A549 (cell line): Measurements from ENCODE around the gene TBC1D14. TPM values are rescaled to one million over a fixed set of nuclear protein-coding genes. Genes with fewer than 3 reads are reported as not detected.

Experiments used
- ATAC-seq, 2 experiments: fragments of 200-7000 bp in 1 of 2; fragments of >200 bp in 1 of 2; cut with Nextera tagmentation in 1 of 2; cut with Tn5 transposase in 1 of 2; 3 replicates each; pipeline versions ENCODE4 v1.8.0 to v1.9.1; 2018 to 2020; ENCODE audit warnings: mild to moderate bottlenecking in 1 of 2, moderate library complexity in 1 of 2
- CTCF ChIA-PET: fragments of 300-600 bp; sonication (Branson Sonifier 250); formaldehyde crosslinking; extraction: SDS; loops from one replicate; lab custom pipeline; 2021; ENCODE audit warnings: antibody characterized with exemption, inconsistent platforms; lab: Yijun Ruan, JAX
- POLR2A ChIA-PET: fragments of 350-600 bp; formaldehyde crosslinking; extraction: SDS; loops from one replicate; lab custom pipeline; 2021; ENCODE audit warnings: antibody characterized with exemption, inconsistent platforms; lab: Yijun Ruan, JAX
- DNase-seq, 2 experiments: peaks; one replicate each; pipeline versions ENCODE4 v3.0.0 to v3.0.0-alpha.2; 2011 to 2016; ENCODE audit warnings: low read depth in 1 of 2, low spot score in 1 of 2
- FAIRE-seq: peaks from 2 replicates; lab custom pipeline; 2011; peaks lifted over from hg19 to GRCh38; lab: Jason Lieb, UNC
- H3K27ac ChIP-seq, 2 experiments: fragments of >200 bp; sonication (Bioruptor Twin); formaldehyde crosslinking; 3 replicates each; pipeline ENCODE4 v1.5.1; 2016 to 2017
- H3K4me1 ChIP-seq: fragments of >200 bp; sonication (Bioruptor Twin); formaldehyde crosslinking; 3 replicates; pipeline ENCODE4 v1.6.1; 2016
- H3K4me2 ChIP-seq: fragments of >200 bp; sonication (Bioruptor Twin); formaldehyde crosslinking; 3 replicates; pipeline ENCODE4 v1.6.1; 2016
- H3K4me3 ChIP-seq: fragments of >200 bp; sonication (Bioruptor Twin); formaldehyde crosslinking; 3 replicates; pipeline ENCODE4 v1.5.1; 2016
- H3K9me3 ChIP-seq: fragments of >200 bp; sonication (Bioruptor Twin); formaldehyde crosslinking; 3 replicates; pipeline ENCODE4 v1.6.1; 2016
- BHLHE40 ChIP-seq: IDR thresholded peaks from 2 replicates; pipeline ENCODE4 v1.6.1; 2012; ENCODE audit warnings: low read depth, low read length, inconsistent platforms
- CEBPB ChIP-seq, 2 experiments: fragments of >200 bp in 1 of 2; sonication (Bioruptor Twin) in 1 of 2; formaldehyde crosslinking in 1 of 2; IDR thresholded peaks; 2 replicates each; pipeline ENCODE4 v1.6.1; 2012 to 2016
- EP300 ChIP-seq, 2 experiments: fragments of >200 bp; sonication (Bioruptor Twin); formaldehyde crosslinking; IDR thresholded peaks; 2 replicates in 1 of 2; 3 replicates in 1 of 2; pipeline ENCODE4 v1.6.1; 2016 to 2017
- ESRRA ChIP-seq: fragments of 150-350 bp; IDR thresholded peaks from 2 replicates; pipeline ENCODE4 v1.6.1; 2014; ENCODE audit warnings: mild to moderate bottlenecking, low read length, borderline replicate concordance
- GATA3 ChIP-seq: IDR thresholded peaks from 2 replicates; pipeline ENCODE4 v1.6.1; 2012; ENCODE audit warnings: borderline replicate concordance
- HOXA7 ChIP-seq: fragments of 250-450 bp; sonication (Bioruptor Pico); IDR thresholded peaks from 2 replicates; pipeline ENCODE4 v1.5.0; 2020; ENCODE audit warnings: mild to moderate bottlenecking, moderate library complexity
- JUN ChIP-seq, 2 experiments: fragments of >200 bp; sonication (Bioruptor Twin); formaldehyde crosslinking; IDR thresholded peaks; 2 replicates in 1 of 2; 3 replicates in 1 of 2; pipeline ENCODE4 v1.6.1; 2016 to 2017
- JUNB ChIP-seq: fragments of >200 bp; sonication (Bioruptor Twin); formaldehyde crosslinking; IDR thresholded peaks from 2 replicates; pipeline ENCODE4 v1.6.1; 2016
- MAFK ChIP-seq: fragments of 450-650 bp; IDR thresholded peaks from 2 replicates; pipeline ENCODE4 v1.6.1; 2014; ENCODE audit not compliant: partially characterized antibody
- PHF8 ChIP-seq: fragments of 200-600 bp; sonication (generic); IDR thresholded peaks from 2 replicates; pipeline ENCODE4 v1.6.1; 2016; ENCODE audit warnings: low read depth, mild to moderate bottlenecking, antibody characterized with exemption, moderate library complexity, borderline replicate concordance
- POLR2AphosphoS2 ChIP-seq: conservative IDR thresholded peaks from 2 replicates; pipeline ENCODE4 v1.6.1; 2012; ENCODE audit warnings: low read length, improper control_type of control experiment, inconsistent platforms
- RAD21 ChIP-seq, 2 experiments: fragments of >200 bp in 1 of 2; sonication (Bioruptor Twin) in 1 of 2; formaldehyde crosslinking in 1 of 2; IDR thresholded peaks in 1 of 2; conservative IDR thresholded peaks in 1 of 2; 2 replicates in 1 of 2; 3 replicates in 1 of 2; pipeline ENCODE4 v1.6.1; 2012 to 2018; ENCODE audit warnings: inconsistent platforms in 1 of 2
- RARB ChIP-seq: fragments of 250-450 bp; sonication (Bioruptor Pico); IDR thresholded peaks from 2 replicates; pipeline ENCODE4 v1.8.0; 2021; ENCODE audit warnings: mild to moderate bottlenecking, moderate library complexity
- RFX5 ChIP-seq: fragments of 450-650 bp; IDR thresholded peaks from 2 replicates; pipeline ENCODE4 v1.7.1; 2014; ENCODE audit warnings: antibody characterized with exemption, mild to moderate bottlenecking, moderate library complexity
- SMC3 ChIP-seq: fragments of >200 bp; sonication (Bioruptor Twin); formaldehyde crosslinking; IDR thresholded peaks from 3 replicates; pipeline ENCODE4 v1.6.1; 2018; ENCODE audit warnings: inconsistent platforms
- ZNF302 ChIP-seq: fragments of 250-450 bp; sonication (Bioruptor Pico); IDR thresholded peaks from 2 replicates; pipeline ENCODE4 v1.9.0; 2021; ENCODE audit warnings: inconsistent platforms, mild to moderate bottlenecking, moderate library complexity
- WGBS: methylation state at CpG from one replicate; pipeline ENCODE4 v1.1.6; 2017; ENCODE audit errors: missing lambda C conversion rate; 5-methylcytosine and 5-hydroxymethylcytosine counted together
- polyA plus RNA-seq, 4 experiments: library from polyadenylated mRNA; depleted of rRNA in 3 of 4; stranded (reverse); fragments of >200 nt; fragmentation: RNase III in 1 of 4; extraction: RNeasy Plus Mini Kit Qiagen cat#74134 plus additional on column Dnase treatment in 1 of 4; gene quantifications; 2 replicates in 3 of 4; 3 replicates in 1 of 4; pipeline ENCODE4 v1.2.3, GENCODE V29; 2011 to 2017
- TF ChIP-seq, protein P1 (sequence below): fragments of >200 bp; sonication (Bioruptor Twin); formaldehyde crosslinking; IDR thresholded peaks from 3 replicates; pipeline ENCODE4 v1.5.1; 2016
- TF ChIP-seq, protein P2 (sequence below): IDR thresholded peaks from 2 replicates; pipeline ENCODE4 v1.6.1; 2012
- TF ChIP-seq, protein P3 (sequence below): IDR thresholded peaks from 2 replicates; pipeline ENCODE4 v1.6.1; 2012
- TF ChIP-seq, protein P4 (sequence below): fragments of >200 bp; sonication (Bioruptor Twin); formaldehyde crosslinking; IDR thresholded peaks from 3 replicates; pipeline ENCODE4 v1.6.1; 2016
- TF ChIP-seq, protein P5 (sequence below): fragments of 250-450 bp; sonication (Bioruptor Pico); IDR thresholded peaks from 2 replicates; pipeline ENCODE4 v1.5.0; 2021; ENCODE audit warnings: mild to moderate bottlenecking, moderate library complexity, borderline replicate concordance
- TF ChIP-seq, protein P6 (sequence below): IDR thresholded peaks from 2 replicates; pipeline ENCODE4 v1.6.1; 2012; ENCODE audit warnings: low read depth, borderline replicate concordance

Gene TBC1D14
- polyA plus RNA-seq, 2 of the 4 experiments (the other 2 are of a cell fraction): 30.2 to 39.0 TPM

DNA sequence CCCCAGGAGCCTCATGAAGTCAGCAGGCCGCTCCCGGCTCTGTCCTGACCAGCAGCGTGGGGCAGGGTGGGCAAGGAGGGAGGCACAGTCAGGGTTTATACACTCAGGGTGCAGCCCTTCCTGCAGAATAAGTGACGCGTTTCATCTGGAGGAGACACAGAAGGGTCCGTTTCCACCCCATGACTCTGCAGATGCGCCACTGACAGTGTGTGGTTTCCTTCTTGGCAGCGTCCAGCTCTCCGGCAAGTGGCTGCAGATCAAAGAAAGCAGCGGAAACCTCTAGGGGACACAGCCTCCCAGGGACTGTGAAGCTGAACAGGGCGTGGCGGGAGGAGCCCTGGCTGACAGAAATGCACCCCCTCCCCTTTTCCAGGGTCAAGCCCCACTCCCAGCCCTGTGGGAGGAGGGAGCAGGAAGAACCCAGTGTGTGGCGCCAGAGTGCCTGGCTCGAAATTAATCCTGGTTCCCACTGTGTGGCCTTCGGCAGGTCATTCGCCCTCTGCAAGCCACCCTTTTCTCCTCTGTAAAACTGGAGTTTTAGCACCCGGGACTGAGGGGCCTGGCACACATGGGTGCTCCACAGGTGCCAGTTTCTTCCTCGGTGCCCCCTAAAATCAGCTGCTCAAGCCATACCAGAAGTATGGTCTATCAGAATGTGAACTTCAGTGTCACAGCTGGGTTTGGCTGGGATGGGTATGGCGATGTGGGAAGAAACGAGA, 17.3 kb upstream of the TBC1D14 start:
- ATAC-seq (peak; percentile 79), FAIRE-seq (no peak), DNase-seq (peak; percentile 58 to 86)
- ChIA-PET CTCF (interaction anchor here (0.8 to 2.1 kb wide), 12 partner anchors 10 to 175 kb away, joined by 3 to 8 read pairs (median 4); no protein-coding TSS in a partner anchor), POLR2A (interaction anchor here (1.5 kb wide), 1 partner anchor 16 kb away, joined by 4 read pairs; no protein-coding TSS in a partner anchor)
- TF ChIP-seq JUN (IDR thresholded peaks at IDR 0.05): peak; percentile 28 to 32; a peak in 2 of 5 replicates
- peak; percentile 42; the same call in 1 of the 3 replicates for TF ChIP-seq SMC3
- peak; percentile 40 for TF ChIP-seq GATA3
- TF ChIP-seq EP300 (IDR thresholded peaks at IDR 0.05): peak; percentile 50 to 72; a peak in 3 of 5 replicates
- TF ChIP-seq PHF8: no peak
- TF ChIP-seq POLR2AphosphoS2: no peak
- TF ChIP-seq JUNB: no peak
- TF ChIP-seq BHLHE40: no peak
- TF ChIP-seq RAD21 (conservative IDR thresholded peaks at IDR 0.05 in 1 of 2, IDR thresholded peaks at IDR 0.05 in 1 of 2): peak; percentile 28 to 56
- TF ChIP-seq MAFK: peak; percentile 55
- TF ChIP-seq, protein P1, sequence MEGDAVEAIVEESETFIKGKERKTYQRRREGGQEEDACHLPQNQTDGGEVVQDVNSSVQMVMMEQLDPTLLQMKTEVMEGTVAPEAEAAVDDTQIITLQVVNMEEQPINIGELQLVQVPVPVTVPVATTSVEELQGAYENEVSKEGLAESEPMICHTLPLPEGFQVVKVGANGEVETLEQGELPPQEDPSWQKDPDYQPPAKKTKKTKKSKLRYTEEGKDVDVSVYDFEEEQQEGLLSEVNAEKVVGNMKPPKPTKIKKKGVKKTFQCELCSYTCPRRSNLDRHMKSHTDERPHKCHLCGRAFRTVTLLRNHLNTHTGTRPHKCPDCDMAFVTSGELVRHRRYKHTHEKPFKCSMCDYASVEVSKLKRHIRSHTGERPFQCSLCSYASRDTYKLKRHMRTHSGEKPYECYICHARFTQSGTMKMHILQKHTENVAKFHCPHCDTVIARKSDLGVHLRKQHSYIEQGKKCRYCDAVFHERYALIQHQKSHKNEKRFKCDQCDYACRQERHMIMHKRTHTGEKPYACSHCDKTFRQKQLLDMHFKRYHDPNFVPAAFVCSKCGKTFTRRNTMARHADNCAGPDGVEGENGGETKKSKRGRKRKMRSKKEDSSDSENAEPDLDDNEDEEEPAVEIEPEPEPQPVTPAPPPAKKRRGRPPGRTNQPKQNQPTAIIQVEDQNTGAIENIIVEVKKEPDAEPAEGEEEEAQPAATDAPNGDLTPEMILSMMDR: peak; percentile 21; the same call in 1 of the 3 replicates
- TF ChIP-seq, protein P2, sequence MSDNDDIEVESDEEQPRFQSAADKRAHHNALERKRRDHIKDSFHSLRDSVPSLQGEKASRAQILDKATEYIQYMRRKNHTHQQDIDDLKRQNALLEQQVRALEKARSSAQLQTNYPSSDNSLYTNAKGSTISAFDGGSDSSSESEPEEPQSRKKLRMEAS: peak; percentile 42
- no peak for TF ChIP-seq HOXA7 (CRISPR knock-in tag)
- Histone ChIP-seq H3K4me2 (peak overlapping the region; percentile 64), H3K9me3 (peaks cover 12% of the 10 kb centered on the region; the same call in 2 of the 3 replicates), H3K27ac (peak overlapping the region; percentile 90 to 95), H3K4me1 (peaks cover 37% of the 10 kb centered on the region), H3K4me3 (no peak overlapping the region)
- 30% methylated on average over 5 of the region's 20 CpGs for WGBS

DNA sequence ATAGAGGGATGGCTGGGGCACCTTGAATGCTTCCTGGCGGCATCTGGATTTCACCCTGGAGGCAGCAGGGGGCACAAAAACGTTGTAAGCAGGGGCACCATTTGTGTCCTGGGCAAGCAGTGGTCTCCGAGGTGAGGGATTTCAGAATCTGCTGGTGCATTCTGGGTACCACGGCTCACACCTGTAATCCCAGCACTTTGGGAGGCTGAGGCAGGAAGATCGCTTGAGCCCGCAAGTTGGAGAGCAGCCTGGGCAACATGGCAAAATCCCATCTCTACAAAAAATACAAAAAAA, 16.8 kb upstream of the TBC1D14 start:
- Histone ChIP-seq H3K4me3 (no peak overlapping the region), H3K27ac (peak overlapping the region; percentile 90 to 95), H3K9me3 (peaks cover 12% of the 10 kb centered on the region; the same call in 2 of the 3 replicates), H3K4me2 (peak overlapping the region; percentile 64), H3K4me1 (peaks cover 37% of the 10 kb centered on the region)
- DNase-seq (no peak), ATAC-seq (no peak; a peak in 1 of 6 replicates), FAIRE-seq (no peak)
- POLR2A ChIA-PET: interaction anchor here (0.7 to 1.5 kb wide), 3 partner anchors 13 to 16 kb away, joined by 3 to 5 read pairs (median 4); partner anchors contain the start of gene TBC1D14
- CTCF ChIA-PET: interaction anchor here (0.8 to 2.1 kb wide), 11 partner anchors 10 to 242 kb away, joined by 3 to 8 read pairs (median 3); no protein-coding TSS in a partner anchor
- no peak for TF ChIP-seq ESRRA
- TF ChIP-seq, protein P3, sequence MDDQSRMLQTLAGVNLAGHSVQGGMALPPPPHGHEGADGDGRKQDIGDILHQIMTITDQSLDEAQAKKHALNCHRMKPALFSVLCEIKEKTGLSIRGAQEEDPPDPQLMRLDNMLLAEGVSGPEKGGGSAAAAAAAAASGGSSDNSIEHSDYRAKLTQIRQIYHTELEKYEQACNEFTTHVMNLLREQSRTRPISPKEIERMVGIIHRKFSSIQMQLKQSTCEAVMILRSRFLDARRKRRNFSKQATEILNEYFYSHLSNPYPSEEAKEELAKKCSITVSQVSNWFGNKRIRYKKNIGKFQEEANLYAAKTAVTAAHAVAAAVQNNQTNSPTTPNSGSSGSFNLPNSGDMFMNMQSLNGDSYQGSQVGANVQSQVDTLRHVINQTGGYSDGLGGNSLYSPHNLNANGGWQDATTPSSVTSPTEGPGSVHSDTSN: no peak
- WGBS: 80% methylated on average over 5 of the region's 6 CpGs

DNA sequence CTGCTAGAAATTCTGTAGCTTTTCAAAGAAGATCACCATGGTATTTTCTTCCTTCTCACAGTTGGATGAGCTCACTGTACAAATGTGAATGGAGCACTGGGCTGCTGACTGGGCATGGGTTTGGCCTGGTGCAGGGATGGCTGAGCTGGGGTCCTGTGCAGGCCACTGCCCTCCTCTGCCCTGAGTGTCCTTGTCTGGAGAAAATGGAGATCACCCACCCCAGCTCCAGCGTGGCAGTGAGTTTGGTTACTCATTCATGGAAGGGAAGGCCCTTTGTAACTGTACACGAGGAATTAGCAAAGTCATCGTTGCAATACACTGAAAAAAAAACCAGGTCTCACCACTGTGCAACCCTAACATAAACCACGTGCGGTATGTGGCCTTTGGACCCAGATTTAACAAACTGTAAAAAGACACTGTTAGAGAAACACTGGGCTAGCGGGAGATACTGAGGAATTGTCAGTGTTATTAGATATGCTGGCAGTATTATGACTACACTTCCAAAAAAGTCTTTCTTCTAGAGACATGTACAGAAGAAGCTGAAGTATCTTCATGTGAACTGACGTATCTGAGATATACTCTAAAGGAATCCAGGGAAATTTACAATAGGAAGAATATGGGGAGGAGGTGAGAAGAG, 16.1 kb upstream of the TBC1D14 start:
- ATAC-seq (peak; percentile 56 to 76), FAIRE-seq (no peak), DNase-seq (peak; percentile 52 to 88)
- POLR2A ChIA-PET: interaction anchor here (0.7 to 1.2 kb wide), 3 partner anchors 13 to 17 kb away, joined by 3 to 5 read pairs (median 3); partner anchors contain the start of gene TBC1D14
- Histone ChIP-seq H3K4me2 (peak overlapping the region; percentile 64), H3K4me1 (peaks cover 37% of the 10 kb centered on the region), H3K9me3 (peaks cover 12% of the 10 kb centered on the region; the same call in 2 of the 3 replicates), H3K27ac (peak overlapping the region; percentile 90 to 95), H3K4me3 (no peak overlapping the region)
- CTCF ChIA-PET: interaction anchor here (0.8 to 2.1 kb wide), 9 partner anchors 11 to 241 kb away, joined by 3 to 8 read pairs (median 4); no protein-coding TSS in a partner anchor
- 12% methylated on average over 7 of the region's 7 CpGs for WGBS
- TF ChIP-seq, protein P4, sequence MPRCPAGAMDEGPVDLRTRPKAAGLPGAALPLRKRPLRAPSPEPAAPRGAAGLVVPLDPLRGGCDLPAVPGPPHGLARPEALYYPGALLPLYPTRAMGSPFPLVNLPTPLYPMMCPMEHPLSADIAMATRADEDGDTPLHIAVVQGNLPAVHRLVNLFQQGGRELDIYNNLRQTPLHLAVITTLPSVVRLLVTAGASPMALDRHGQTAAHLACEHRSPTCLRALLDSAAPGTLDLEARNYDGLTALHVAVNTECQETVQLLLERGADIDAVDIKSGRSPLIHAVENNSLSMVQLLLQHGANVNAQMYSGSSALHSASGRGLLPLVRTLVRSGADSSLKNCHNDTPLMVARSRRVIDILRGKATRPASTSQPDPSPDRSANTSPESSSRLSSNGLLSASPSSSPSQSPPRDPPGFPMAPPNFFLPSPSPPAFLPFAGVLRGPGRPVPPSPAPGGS: no peak
- TF ChIP-seq, protein P5, sequence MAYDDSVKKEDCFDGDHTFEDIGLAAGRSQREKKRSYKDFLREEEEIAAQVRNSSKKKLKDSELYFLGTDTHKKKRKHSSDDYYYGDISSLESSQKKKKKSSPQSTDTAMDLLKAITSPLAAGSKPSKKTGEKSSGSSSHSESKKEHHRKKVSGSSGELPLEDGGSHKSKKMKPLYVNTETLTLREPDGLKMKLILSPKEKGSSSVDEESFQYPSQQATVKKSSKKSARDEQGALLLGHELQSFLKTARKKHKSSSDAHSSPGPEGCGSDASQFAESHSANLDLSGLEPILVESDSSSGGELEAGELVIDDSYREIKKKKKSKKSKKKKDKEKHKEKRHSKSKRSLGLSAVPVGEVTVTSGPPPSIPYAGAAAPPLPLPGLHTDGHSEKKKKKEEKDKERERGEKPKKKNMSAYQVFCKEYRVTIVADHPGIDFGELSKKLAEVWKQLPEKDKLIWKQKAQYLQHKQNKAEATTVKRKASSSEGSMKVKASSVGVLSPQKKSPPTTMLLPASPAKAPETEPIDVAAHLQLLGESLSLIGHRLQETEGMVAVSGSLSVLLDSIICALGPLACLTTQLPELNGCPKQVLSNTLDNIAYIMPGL (CRISPR knock-in tag): no peak
- TF ChIP-seq, protein P6, sequence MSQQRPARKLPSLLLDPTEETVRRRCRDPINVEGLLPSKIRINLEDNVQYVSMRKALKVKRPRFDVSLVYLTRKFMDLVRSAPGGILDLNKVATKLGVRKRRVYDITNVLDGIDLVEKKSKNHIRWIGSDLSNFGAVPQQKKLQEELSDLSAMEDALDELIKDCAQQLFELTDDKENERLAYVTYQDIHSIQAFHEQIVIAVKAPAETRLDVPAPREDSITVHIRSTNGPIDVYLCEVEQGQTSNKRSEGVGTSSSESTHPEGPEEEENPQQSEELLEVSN: peak; percentile 65; the same call in 1 of the 2 replicates
- TF ChIP-seq RFX5: no peak
- TF ChIP-seq CEBPB (IDR thresholded peaks at IDR 0.05): 0 out of 4 replicates have a peak, but pooled peaks of 1 of the 2 experiments have one; percentile 16
- peak; percentile 67 for TF ChIP-seq ZNF302 (CRISPR knock-in tag)
- TF ChIP-seq RARB (CRISPR knock-in tag): no peak
- no peak for TF ChIP-seq ESRRA
